Fibroblast of the conjunctiva (primary cell): Measurements from ENCODE around the gene NKX2-3.

Source experiments
- DNase-seq: peaks from one replicate; pipeline ENCODE4 v3.0.0-alpha.2; 2010; ENCODE audit warnings: low read depth

NKX2-3 gene

DNA sequence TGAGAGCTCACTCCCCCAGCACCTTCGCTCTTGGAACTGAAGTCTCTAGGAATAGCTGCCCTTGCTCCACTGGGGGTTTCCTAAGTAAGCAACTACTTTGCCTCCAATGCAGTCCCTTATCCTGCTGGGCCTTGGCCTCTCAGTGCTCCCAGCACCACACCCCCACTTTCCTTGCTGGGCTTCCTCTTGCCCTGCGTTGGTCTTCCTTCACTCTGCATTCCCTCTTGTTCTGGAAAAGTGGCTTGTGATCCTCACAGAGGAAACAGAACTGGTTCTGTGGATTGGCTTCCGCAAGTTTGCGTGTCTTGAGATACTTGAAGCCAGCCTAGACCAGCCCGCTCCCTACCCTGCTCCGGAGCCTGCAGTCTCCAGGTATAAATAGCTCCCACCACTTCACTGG is 6.4 kb downstream of the NKX2-3 start:
- DNase-seq, result no peak

DNA sequence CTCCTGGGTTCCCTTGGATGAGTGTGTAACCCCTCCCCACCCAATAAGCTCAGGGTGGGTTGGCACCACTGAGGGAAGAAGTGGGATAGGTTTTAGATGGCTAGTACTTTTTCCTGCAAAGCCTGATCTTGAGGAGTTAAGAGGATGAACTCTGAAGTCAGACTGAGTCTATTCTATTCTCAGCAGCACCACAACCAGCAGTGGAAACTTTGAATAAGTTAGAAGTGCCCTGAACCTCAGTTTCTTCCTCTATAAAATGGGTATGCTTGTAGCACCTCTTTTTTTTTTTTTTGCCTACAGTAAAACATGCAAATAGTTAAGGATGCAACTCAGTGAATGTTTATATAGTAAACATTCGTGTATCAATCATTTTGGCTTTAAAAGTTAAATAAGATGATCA is 7.1 kb downstream of the NKX2-3 start:
- no peak for DNase-seq

DNA sequence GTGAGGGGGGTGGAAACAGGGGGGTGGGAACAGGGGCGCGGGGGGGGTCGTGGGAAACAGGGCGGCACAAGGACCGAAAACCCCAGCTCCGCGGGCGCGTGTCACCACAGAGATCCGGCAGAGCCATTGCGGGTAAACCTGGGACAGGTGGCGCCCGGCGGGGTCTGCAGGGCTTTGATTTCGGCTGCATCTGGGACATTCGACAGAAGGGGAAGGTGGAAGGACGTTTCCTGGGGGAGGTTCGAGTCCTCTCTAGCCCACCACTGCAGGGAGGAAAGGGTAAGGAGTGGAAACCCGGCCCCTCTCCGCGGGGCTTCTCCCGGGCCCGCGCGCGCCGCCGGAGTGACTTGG is 7.5 kb downstream of the NKX2-3 start:
- no peak for DNase-seq

DNA sequence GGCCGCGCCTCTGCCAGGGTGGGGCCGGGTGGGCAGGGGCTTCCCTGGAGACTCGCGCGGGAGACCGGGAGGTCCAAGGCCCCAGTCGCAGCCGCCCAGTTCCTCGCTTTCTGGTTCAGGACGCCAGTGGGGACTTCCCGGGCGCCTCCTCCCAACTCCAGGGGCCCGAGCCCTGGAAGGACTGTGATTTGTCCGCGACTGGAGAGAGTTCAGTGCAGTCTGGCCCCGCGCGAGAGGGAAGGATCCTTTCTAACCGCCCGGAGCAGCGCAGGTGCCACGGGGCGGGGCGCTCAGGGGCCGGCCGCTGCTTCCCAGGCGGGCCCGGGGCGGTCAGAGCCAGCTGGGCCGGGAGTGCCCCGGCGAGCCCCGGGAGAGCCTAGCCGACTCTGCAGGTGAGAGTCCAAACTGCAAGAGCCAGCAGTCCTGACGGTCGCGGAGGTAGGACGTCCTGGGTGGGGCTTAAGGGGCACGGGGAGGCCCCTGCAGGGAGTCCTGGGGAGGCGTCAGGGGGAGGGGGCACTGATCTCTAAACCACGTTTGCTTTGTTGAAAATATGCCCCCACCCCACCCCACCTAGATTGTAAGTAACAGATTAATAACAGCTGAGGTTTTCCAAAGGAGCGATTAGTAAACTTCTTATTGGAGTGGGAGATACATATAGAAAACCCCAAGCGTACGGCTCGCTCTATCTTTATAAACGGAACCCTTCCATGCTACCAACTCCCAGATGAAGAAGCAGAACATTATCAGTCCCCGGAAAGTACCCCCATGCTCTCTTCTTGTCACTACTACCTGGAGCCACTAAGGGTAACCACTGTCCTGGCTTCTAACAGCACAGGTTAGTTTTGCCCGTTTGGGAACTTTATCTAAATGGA is 8.2 kb downstream of the NKX2-3 start:
- DNase-seq, result no peak

DNA sequence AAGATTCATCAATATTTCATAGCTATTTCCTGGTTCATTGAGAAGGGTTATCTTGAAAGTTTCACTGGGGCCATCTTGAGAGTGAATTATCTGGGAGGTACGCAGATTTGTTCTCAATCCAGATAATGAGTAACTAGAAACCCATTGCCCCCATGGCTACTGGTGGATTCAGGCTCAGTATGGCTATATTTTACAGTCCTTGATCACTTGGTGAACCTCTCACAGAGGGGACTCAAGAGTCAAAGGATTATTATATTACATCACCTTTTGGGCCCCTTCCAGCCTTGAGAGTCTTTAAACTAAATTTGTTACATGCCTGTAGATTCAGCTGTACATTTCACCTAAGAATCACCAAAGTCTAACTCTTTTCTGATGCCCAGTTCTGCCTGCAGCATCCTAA is 11.6 kb downstream of the NKX2-3 start:
- DNase-seq, result no peak

DNA sequence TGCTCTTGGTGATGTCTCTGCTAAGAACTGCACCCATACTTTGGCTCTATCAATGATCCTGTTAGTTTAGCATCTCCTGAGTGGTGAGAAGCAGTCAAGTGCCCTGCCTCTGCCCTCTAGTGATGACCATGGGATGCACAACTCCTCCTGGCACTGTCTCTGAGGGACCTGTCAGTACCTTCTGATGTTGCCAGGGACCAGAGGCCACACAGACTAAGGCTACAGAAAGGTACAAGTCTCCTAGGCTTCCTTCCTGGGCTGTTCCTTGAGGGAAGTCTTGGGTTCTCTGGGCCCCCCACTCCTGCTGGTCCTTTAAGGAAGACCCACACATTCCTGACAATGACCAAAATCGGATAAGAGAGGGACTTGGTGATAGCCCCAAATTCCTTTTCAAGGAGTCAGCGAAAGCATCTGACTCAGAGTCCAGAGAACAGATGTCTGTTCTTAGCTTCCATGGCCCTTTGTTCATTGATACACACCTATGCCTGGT is 15.3 kb downstream of the NKX2-3 start:
- DNase-seq, result no peak

DNA sequence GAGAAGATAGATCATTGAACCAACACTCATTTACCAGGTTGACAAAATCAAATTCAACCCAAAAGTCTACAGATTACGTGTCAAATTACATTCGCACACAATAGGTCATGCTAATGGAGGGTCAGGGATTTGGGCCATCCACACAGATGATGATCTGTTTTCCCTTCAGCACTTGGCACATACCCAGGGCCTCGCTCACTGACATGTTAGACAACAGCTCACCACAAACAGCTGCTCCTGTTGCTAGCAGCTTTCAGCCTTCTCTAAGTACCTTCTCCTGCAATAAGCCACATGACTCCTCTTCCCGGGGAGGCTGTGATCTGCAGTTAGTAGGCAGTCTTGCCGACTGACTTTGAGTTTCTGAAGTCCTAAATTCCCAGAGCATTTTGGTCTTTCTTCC is 18.4 kb downstream of the NKX2-3 start:
- DNase-seq, result peak; percentile 4

DNA sequence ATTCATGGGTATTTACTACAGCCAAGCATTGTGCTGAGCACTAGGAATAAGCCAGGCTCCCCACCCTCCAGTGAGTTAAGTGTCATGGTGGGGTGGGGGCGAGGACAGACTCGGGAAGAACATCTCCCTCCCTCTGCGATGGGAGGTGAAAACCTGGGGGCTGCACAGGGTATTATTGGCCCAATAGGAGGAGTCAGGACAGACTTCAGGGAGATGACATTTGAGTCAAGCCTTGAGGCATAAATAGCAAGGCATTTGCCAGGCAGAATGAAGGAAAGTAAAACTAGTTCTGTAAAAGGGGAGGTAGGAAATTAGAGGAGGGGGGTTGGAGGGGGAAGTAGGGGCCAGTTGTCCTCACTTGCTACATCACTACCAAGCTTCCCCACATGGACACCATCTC is 18.9 kb downstream of the NKX2-3 start:
- DNase-seq, result no peak

DNA sequence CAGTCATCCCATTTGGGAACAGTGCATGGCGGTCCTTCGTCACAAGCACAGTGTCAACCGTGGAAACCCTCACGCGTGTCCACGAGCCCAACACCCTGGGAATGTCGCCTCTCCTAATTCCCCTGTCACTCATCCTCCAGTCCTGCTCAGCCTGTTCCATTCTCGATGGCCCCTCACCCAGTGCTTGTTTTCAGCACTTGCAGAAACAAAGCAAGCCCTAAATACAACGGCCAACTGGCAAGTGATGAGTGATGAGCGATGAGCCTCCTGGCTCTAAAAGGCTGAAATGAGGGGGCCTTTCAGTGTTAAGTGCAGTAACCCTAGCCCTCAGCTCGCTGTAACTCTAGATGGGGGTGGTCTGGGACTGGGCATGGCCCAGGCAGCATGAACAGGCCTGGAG is 22.6 kb downstream of the NKX2-3 start:
- no peak for DNase-seq

DNA sequence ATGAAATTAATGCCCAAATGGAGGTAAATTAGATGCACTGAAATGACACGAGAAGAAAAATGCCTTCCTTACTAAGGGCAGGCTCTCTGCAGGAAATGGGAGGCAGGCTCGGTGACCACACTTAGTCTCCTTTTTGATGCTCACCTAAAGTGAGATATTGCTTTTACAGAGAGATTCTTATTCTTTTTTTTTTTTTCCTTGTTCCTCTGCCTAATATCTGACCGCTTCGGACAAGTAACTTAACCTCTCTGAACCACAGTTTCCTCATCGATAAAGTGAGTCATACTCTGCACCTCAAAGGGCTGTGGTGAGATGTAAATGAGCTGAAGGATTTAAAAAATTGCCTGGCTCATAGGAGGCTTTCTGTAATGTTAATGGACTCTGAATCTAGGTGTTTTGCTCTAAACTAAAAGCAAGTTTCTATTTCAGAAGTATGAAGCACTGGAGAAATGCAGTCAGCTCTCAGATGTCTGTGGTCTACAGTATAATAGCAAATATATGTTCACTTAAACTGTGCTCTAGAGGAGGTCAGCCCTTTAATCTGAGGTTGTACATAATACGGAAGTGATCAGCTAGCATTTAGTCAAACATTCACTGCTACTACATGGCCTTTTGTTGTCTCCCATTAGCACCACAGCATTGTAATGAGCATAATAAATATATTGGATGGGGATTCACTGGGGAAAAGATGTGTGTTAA is 23.2 kb downstream of the NKX2-3 start:
- no peak for DNase-seq

DNA sequence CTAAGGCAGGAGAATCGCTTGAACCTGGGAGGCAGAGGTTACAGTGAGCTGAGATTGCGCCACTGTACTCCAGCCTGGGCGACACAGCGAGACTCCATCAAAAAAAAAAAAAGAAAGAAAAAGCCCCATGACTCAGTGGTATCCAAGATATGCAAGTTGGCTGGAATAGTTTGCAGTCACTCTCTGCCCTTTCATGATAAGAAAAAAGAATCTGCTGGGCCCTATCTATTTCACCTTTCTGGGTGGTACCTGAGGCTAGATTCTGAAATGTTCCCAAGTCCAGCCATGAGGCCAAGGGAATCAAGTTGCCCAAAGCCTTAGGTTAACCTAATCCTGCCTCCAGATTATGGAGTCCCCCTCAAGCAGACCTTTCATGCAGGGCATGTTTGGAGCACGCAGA is 24.3 kb downstream of the NKX2-3 start:
- no peak for DNase-seq

DNA sequence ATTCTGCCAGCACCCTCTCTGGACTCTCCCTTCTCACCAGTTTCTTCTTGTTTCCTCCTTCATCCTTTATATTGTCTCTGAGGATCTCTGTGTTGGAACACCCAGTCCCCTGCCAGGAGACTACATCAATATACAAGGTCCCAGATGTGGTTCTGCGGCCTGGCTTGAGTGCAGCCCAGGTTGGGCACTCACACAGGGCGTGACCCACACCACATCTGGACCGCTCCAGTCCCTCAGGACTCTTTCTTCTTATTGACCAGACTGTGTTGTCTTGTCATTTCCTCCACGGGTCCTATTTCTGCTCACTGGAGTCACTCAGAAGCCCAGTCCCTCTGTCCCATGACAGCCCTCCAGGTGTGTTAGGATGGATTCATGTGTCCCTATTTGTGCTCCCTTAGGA is 26.0 kb downstream of the NKX2-3 start:
- DNase-seq, result no peak

DNA sequence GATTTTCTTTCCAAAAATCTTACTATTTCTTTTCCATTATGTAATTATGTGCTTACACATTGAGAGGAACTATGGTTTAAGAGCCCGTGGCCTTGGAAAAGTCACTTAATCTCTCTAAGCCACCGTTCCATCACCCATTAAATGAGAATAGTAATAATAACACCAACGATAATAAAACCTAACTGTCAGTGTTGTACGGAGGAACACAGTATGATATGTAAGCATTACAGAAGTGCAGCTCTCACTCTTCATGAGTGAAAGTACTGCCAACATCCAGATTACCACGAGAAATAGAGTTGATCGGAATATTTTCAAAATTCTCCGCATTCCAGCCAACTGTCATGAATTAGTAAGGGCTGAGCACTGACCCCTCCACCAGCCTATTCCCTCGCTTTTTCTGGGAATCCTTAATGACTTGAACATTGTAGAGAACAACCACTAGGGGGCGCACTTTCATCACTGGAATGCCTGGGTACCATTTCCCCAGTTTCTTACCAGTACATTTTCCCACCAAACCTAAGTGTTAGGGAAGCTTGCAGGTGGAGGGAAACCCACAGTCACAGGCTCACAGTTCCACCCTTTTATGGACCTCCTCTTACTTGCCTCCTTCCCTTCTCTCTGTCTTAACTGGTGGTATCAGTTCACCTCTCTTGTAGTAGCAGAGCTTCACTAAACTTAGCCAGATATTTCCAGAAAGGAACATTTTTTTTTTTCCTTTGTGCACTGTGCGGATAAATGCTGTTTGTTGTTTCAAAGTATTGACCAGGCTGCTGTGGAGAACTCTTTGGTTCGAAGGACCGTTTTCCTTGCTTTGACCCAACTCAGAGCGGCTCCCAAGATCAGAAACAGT is 27.8 kb downstream of the NKX2-3 start:
- DNase-seq, result peak; percentile 17

DNA sequence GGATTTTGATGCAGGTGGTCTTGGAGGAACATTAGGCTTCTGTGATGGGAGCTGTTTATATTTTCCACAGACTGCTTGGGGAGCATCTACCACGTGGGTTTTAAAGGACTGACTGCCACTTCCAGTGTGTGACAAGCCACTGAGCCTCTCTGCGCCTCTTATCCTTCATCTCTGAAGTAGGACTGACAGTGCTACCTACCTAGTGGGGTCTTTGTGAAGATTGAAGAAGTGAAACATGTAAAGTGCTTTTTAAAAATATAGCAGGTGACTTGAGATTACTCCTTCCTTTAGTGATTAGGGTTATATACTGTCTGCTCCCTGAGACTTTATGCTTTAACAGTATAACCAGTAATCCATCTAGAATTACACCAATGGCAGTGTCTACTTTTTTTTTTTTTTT is 29.9 kb downstream of the NKX2-3 start:
- DNase-seq, result no peak

DNA sequence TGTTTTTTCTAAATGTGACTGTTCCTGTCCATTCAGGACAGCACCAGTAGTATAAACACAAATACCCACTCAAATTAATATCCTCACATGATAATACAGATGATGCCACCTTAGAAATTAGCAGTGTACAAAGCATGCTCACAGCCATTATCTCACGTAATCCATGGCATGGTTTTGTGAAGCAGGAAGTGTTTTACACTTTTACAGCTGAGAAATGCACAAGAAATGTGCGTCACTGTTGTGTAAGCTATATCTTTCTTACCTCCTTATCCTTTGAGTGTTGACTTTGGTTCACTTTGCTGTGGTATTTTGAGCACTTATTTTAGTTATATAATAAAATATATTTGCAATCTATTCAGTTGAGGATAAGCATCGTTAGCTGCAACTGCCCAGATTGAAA is 31.6 kb downstream of the NKX2-3 start:
- DNase-seq, result no peak

DNA sequence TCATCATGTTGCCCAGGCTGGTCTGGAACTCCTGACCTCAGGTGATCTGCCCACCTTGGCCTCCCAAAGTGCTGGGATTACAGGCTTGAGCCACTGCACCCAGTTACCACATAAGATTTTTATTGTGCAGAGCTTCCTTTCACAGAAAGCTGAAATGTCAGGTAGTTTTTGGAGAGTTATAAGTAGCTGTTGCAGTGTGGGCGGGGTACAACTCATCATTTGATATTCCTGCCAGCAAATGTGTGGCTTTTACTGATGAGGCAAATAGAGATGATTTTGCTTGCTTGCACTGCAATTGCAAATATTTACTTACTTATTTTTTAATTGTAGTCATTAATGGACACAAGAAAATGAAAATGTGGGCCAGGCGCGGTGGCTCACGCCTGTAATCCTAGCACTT is 32.4 kb downstream of the NKX2-3 start:
- no peak for DNase-seq

DNA sequence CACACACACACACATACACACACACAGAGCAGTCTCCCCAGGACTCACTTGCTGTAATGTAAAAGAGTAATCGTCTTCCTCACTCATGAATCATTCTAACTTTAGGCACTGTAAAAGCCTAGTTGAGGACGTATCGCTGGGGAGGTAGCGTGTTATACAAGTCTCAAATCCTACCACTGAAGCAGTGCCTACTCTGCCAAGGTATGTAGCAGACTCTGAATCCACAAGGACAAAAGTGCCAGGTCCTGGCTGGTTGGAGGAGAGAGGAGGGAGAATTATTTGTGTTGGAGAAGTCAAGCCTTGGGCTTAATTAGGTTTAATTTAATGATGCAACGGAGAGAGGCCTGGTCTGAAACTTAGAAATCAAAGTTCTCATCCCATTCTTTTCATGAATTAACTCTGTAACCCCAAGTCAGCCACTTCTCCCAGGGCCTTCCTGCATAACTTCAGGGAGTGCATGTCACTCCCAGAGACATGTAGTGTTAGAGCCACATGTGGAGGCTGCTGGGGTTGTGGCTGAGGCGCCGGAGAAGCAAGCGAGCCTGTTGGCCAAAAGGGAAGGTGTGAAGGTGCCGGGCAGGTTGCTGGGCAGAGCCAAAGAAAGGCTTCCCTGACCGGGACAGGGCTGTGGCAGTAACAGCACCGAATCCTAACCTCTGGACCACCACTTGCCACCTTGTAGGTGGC is 36.7 kb downstream of the NKX2-3 start:
- no peak for DNase-seq

DNA sequence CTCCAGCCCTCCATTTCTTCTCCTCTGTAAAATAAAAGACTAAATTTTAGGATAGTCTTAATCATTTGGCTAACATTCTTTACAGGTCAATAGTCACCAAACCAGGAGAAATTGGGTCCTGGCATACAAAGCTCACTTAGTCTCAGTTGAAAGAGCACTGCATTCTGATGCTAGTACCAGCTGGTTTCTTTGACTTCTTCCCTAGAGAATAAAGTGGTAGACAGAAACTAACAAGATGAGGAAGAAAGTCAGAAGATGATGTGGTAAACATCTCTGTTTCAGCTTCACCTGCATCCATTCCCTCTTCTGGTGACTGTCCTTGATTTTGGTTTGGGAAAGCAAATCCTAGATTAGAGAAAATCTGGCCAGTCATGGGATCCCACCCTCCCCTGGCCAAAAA is 37.2 kb downstream of the NKX2-3 start:
- no peak for DNase-seq

DNA sequence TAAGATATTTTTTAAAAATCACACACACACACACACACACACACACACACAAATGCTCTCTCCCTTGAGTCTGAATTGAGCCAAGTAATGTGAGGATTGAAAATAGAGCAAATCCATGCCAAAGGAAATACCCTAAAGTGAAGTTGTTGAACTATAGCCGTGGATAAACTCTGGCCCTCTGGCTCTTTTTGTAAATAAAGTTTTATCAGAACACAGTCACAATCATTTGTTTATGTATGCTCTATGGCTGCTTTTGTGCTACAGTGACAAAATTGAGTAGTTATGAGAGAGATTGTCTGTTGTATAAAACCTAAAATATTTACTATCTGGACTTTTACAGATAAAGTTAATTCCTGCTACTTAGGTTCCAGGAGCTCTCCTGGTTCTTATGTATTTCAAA is 39.1 kb downstream of the NKX2-3 start:
- no peak for DNase-seq

DNA sequence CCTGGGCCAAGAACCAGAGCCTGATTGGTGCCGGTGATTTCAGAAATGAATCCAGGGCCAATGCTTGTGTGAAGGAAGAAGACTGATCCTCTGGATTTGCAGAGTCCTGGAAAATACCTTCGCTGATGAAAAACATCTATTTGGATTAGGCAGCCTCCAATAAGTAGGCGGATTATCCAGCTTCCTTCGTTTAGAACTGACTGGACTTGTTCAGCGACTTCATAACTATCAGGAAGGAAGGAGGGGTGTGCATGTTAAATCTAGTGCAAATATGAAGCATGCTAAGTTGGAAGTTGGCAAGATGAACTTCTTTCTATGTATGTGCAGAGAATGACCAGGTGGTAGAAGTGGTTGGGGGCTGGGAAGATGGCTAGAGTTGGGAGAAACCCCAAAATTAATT is 41.0 kb downstream of the NKX2-3 start:
- DNase-seq, result no peak

DNA sequence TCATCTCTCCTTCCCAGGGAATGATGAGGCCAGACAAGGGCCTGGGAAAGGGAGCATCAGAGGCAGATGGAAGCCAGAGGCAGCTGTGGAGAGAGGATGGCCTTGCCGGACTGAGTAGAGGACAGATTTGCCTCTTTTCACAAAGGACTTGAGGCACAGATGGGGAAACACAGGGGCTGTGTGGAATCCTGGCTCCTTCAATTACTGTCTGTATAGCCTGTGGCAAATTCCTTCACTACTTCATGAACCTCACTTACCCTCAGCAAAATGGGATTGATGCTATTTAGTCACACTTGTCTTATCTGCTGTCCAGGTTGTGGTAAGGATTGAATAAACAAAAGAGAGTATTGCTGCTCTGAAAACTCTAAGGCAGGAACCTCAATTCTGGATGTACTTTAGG is 47.2 kb downstream of the NKX2-3 start:
- no peak for DNase-seq

DNA sequence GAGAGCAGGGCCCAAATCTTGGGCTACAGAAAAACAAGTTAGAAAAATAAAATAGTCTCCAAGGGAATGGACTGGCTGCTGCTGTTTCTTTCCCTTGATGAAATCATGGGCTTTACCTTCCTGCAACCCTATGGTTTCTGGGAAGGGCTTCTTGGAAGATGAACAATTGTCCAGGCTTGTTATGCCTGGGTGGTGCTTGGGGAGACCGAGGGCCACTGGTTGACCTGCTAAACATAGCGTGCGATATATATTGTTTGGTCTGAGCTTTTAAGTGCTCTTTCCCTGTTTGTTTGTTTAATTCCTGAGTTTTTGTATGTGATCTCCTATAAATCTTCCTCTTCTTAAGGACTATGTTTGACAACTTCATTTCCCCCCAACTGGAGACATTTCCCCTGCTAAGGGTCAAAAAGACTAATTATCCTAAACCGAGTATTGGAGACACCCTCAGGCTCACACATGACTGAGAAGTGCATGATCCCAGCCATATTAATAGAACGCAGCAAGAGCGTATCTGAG is 49.6 kb downstream of the NKX2-3 start:
- no peak for DNase-seq
